K562 (cell line): ENCODE measurements around the gene RPL27. TPM values are rescaled to one million over a fixed set of nuclear protein-coding genes. Genes with fewer than 3 reads are reported as not detected.

ENCODE experiments used
- AFF4 ChIP-seq: sonication (generic); formaldehyde crosslinking; IDR thresholded peaks from 2 replicates; pipeline ENCODE4 v1.8.0; 2023; ENCODE audit warnings: mild to moderate bottlenecking, missing genetic modification reagents
- E4F1 ChIP-seq: fragments of 250-450 bp; sonication (Bioruptor Pico); IDR thresholded peaks from 2 replicates; pipeline ENCODE4 v1.5.0; 2021; ENCODE audit warnings: mild to moderate bottlenecking, borderline replicate concordance
- GTF3C2 ChIP-seq: IDR thresholded peaks from 3 replicates; pipeline ENCODE4 v1.6.1; 2011; ENCODE audit warnings: borderline replicate concordance, mild to moderate bottlenecking, moderate library complexity; ENCODE audit not compliant: insufficient read length; ENCODE audit errors: extremely low read depth
- HMGN3 ChIP-seq: IDR thresholded peaks from 2 replicates; pipeline ENCODE4 v1.6.1; 2011; ENCODE audit warnings: borderline replicate concordance, low read depth, mild to moderate bottlenecking, mixed read lengths, low read length; ENCODE audit not compliant: insufficient read length; ENCODE audit errors: extremely low read depth
- KDM1A ChIP-seq, 2 experiments: fragments of 450-650 bp; IDR thresholded peaks; 2 replicates each; pipeline ENCODE4 v1.6.1; 2016; ENCODE audit warnings: mild to moderate bottlenecking in 2 of 2
- MEF2A ChIP-seq: IDR thresholded peaks from 2 replicates; pipeline ENCODE4 v1.6.1; 2011; ENCODE audit warnings: low read depth, mild to moderate bottlenecking, low read length, moderate library complexity; ENCODE audit not compliant: control insufficient read depth
- MLLT1 ChIP-seq, 2 experiments: fragments of 450-650 bp; IDR thresholded peaks; 2 replicates each; pipeline ENCODE4 v1.6.1; 2016
- NR0B1 ChIP-seq: fragments of 450-650 bp; IDR thresholded peaks from one replicate; pipeline ENCODE4 v1.6.1; 2018; ENCODE audit warnings: mild to moderate bottlenecking, moderate library complexity; ENCODE audit not compliant: partially characterized antibody
- PCBP2 ChIP-seq: fragments of 200-400 bp; formaldehyde crosslinking; IDR thresholded peaks from 2 replicates; pipeline ENCODE4 v1.6.1; 2018; ENCODE audit warnings: low read length, low read depth, mild to moderate bottlenecking, moderate library complexity; ENCODE audit not compliant: poor library complexity, severe bottlenecking
- RBM22 ChIP-seq: fragments of 200-400 bp; formaldehyde crosslinking; IDR thresholded peaks from 2 replicates; pipeline ENCODE4 v1.6.1; 2018; ENCODE audit warnings: low read length, low read depth; ENCODE audit not compliant: poor library complexity, severe bottlenecking
- ZNF253 ChIP-seq: fragments of 250-450 bp; sonication (Bioruptor Pico); conservative IDR thresholded peaks from 2 replicates; pipeline ENCODE4 v1.6.1; 2021; ENCODE audit warnings: mild to moderate bottlenecking
- ZNF316 ChIP-seq: fragments of 450-650 bp; IDR thresholded peaks from 2 replicates; pipeline ENCODE4 v1.6.1; 2016
- polyA plus RNA-seq, 8 experiments: library from polyadenylated mRNA; depleted of rRNA in 4 of 8; stranded (reverse) in 5 of 8; unstranded in 3 of 8; fragments of >200 nt; fragmentation: Nextera tagmentation in 2 of 8; fragmentation: Illumina TruSeq in 1 of 8; extraction: Ambion mirVana in 2 of 8; extraction: Trizol in 1 of 8; gene quantifications; 2 replicates each; pipeline versions ENCODE4 v1.2.1 to v1.2.3, GENCODE V29; 2011 to 2014; ENCODE audit warnings: inconsistent platforms in 1 of 8, missing spikeins in 1 of 8
- total RNA-seq, 7 experiments: library from RNA; depleted of rRNA in 6 of 7; stranded (reverse); fragments of >200 nt in 6 of 7; fragmentation: Illumina TruSeq in 2 of 7; extraction: Trizol in 2 of 7; gene quantifications; 2 replicates each; pipeline versions ENCODE4 v1.2.1 to v1.2.3, GENCODE V29; 2011 to 2021; ENCODE audit warnings: low replicate concordance in 1 of 7

The RPL27 gene
- total and polyA plus RNA-seq, 9 of the 15 experiments (the other 6 are each of a cell fraction or from before 2014, with no cell fraction given), result 1,539 to 6,155 (median 3,710) TPM

GRCh38 chr17:42980766-42981397, 17.3 kb upstream of the RPL27 start (continued):
- TF ChIP-seq RBM22 (no peak), KDM1A (IDR thresholded peaks at IDR 0.05) (no peak), HMGN3 (no peak), PCBP2 (no peak), E4F1 (CRISPR knock-in tag) (no peak), MEF2A (no peak), ZNF316 (no peak), AFF4 (no peak), ZNF253 (no peak), NR0B1 (no peak), MLLT1 (IDR thresholded peaks at IDR 0.05) (peak in 1 of 2 experiments; percentile 58; a peak in 1 of 4 replicates), GTF3C2 (no peak)
